OCI-LY3 (cell line): ENCODE results near the gene GGA2.
"Not testable (repeated sequence)": the region's sequence is repeated elsewhere in the genome, so short reads cannot be mapped to it uniquely, and the experiment has no call there.

ENCODE experiments used
- H2AFZ ChIP-seq: fragments of 200-600, 300-600 bp; shearing (Covaris generic); 2 replicates; pipeline ENCODE4 v1.6.0; 2014; ENCODE audit warnings: antibody characterized with exemption, low read depth, low read length
- H3K27ac ChIP-seq: fragments of 200-600, 300-600 bp; sonication (generic); 2 replicates; pipeline ENCODE4 v1.5.1; 2014; ENCODE audit warnings: mild to moderate bottlenecking, low read length, moderate library complexity, mixed read lengths
- H3K27me3 ChIP-seq: fragments of 200-600, 300-600 bp; sonication (generic); 2 replicates; pipeline ENCODE4 v1.6.1; 2014; ENCODE audit warnings: low read depth, low read length, mixed read lengths
- H3K36me3 ChIP-seq: fragments of 200-600, 300-600 bp; sonication (generic); replicated peaks from 2 replicates; pipeline ENCODE3; 2014; ENCODE audit warnings: low read depth, low read length, mixed read lengths
- H3K4me1 ChIP-seq: fragments of 300-600, 200-600 bp; sonication (generic); 2 replicates; pipeline ENCODE4 v1.6.1; 2014; ENCODE audit warnings: low read length, mixed read lengths
- H3K4me2 ChIP-seq: fragments of 200-600, 300-600 bp; sonication (generic); 2 replicates; pipeline ENCODE4 v1.6.1; 2014; ENCODE audit warnings: low read length, mixed read lengths
- H3K4me3 ChIP-seq: fragments of 300-600, 200-600 bp; sonication (generic); 2 replicates; pipeline ENCODE4 v1.5.1; 2014; ENCODE audit warnings: antibody characterized with exemption, mild to moderate bottlenecking, low read length, moderate library complexity
- H3K79me2 ChIP-seq: fragments of 300-600, 200-600 bp; shearing (Covaris generic); 2 replicates; pipeline ENCODE4 v1.6.1; 2014; ENCODE audit warnings: mild to moderate bottlenecking, low read length, mixed read lengths
- H3K9ac ChIP-seq: fragments of 300-600, 200-600 bp; shearing (Covaris generic); 2 replicates; pipeline ENCODE4 v1.6.0; 2014; ENCODE audit warnings: mild to moderate bottlenecking, low read length, moderate library complexity
- H3K9me3 ChIP-seq: fragments of 200-600, 300-600 bp; shearing (Covaris generic); 2 replicates; pipeline ENCODE4 v1.6.1; 2014; ENCODE audit warnings: low read length, mixed read lengths; ENCODE audit not compliant: insufficient read depth
- H4K20me1 ChIP-seq: fragments of 200-600, 300-600 bp; sonication (generic); 2 replicates; pipeline ENCODE4 v1.6.1; 2016; ENCODE audit warnings: low read length, mixed read lengths; ENCODE audit not compliant: insufficient read depth
- CTCF ChIP-seq: fragments of 200-600, 300-600 bp; sonication (generic); IDR thresholded peaks from 2 replicates; pipeline ENCODE4 v1.5.1; 2014; ENCODE audit warnings: antibody characterized with exemption, low read length, low read depth
- EZH2phosphoT487 ChIP-seq: fragments of 200-600 bp; shearing (Covaris generic); IDR thresholded peaks from 2 replicates; pipeline ENCODE4 v1.6.1; 2018; ENCODE audit warnings: antibody characterized with exemption, mixed run types, low read depth

The GGA2 gene

GRCh38 chr16:23453338-23454052 lies 56.8 kb downstream of the GGA2 start:
- Histone ChIP-seq H3K27ac (no peak overlapping the region), H3K9ac (no peak overlapping the region)

DNA sequence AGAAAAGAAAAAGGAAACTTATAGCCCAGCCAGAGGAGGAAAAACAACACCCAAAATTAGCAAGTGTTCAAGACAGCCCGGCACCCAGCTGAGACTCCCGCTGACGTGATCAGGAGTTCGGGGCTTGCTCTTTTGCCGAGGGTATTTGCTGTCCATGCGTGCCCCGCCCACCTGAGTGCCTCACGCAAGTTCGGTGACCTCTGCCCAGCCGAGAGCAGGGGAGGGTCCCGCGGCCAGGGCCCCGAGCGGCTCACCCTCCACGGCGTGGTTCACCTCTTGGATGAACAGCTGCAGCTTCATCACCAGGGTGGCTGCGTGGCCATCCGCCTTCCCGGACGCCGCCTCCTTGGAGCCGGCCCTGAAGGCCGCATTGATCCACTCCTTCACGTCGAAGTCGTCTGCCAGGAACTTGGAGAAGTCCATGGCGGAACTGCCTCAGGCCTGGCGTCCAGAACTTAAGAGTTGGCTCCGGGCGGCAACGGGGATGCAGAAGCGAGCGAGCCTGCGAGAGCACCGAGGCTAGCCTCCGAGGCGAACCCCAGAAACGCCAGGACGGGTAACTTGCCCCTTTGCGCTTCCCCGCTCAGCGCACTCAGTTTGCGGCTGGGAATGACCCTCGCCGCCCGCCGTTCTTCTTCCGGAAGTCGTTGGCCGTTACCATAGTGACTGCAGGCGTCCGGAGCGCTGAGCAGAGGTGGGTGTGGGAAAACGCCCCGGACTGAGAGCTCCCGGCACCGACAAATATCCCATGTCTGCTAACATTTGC lies 57.5 kb downstream of the GGA2 start, which contains the start of gene COG7:
COG7 (minus strand) TSS at position 618 of the 766 bp plus-strand sequence; CDS start at position 423, 195 bp downstream.
- TF ChIP-seq CTCF (no peak), EZH2phosphoT487 (no peak)
- Histone ChIP-seq H2AFZ (peak within 1 kb of the TSS; percentile 92), H3K4me2 (peak within 1 kb of the TSS; percentile 87), H3K9ac (peak within 1 kb of the TSS; percentile 79), H4K20me1 (no peaks in the 10 kb centered on the region), H3K27ac (peak within 1 kb of the TSS; percentile 36), H3K4me3 (peak within 1 kb of the TSS; percentile 88), H3K79me2 (peaks cover 7% of the 10 kb centered on the region; the same call in 1 of the 2 replicates), H3K9me3 (no peaks in the 10 kb centered on the region), H3K36me3 (no peaks in the 10 kb centered on the region), H3K27me3 (no peaks in the 10 kb centered on the region), H3K4me1 (peaks cover 7% of the 10 kb centered on the region)

More at GRCh38 chr16:23453338-23454052, 56.8 kb downstream of the GGA2 start:
- Histone ChIP-seq H3K4me3 (peak overlapping the region; percentile 88), H3K4me2 (peak overlapping the region; percentile 87), H3K9me3 (no peaks in the 10 kb centered on the region), H2AFZ (peak overlapping the region; percentile 72; the same call in 1 of the 2 replicates), H3K27me3 (no peaks in the 10 kb centered on the region), H3K36me3 (no peaks in the 10 kb centered on the region), H3K4me1 (peaks cover 7% of the 10 kb centered on the region), H4K20me1 (no peaks in the 10 kb centered on the region), H3K79me2 (peaks cover 7% of the 10 kb centered on the region; the same call in 1 of the 2 replicates)
- no peak for TF ChIP-seq CTCF
- TF ChIP-seq EZH2phosphoT487, result no peak

GRCh38 chr16:23452221-23452571 lies 58.1 kb downstream of the GGA2 start:
- Histone ChIP-seq H3K4me2 (peak overlapping the region; percentile 87), H3K9me3 (no peaks in the 10 kb centered on the region), H4K20me1 (no peaks in the 10 kb centered on the region), H3K27me3 (no peaks in the 10 kb centered on the region), H2AFZ (peak overlapping the region; percentile 92; the same call in 1 of the 2 replicates), H3K9ac (peak overlapping the region; percentile 79), H3K36me3 (no peaks in the 10 kb centered on the region), H3K27ac (no peak overlapping the region), H3K4me1 (peaks cover 7% of the 10 kb centered on the region), H3K4me3 (peak overlapping the region; percentile 88), H3K79me2 (peaks cover 7% of the 10 kb centered on the region; the same call in 1 of the 2 replicates)
- TF ChIP-seq EZH2phosphoT487 (no peak), CTCF (no peak)

DNA sequence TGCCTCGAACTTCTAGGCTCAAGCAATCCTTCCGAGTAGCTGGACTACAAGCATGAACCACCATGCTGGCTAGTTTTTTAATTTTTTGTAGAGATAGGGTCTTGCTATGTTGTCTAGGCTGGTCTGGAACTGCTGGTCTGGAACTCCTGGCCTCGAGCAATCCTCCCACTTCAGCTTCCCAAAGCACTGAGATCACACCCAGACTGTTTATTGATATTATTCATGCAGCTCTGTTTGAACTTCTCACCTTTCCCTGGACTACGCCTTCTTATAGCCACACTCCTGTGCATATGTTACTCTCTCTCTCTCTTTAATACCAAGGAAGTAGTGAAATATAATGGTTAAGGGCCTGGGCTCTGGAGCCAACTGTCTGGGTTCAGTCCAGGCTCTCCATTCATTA lies 61.9 kb downstream of the GGA2 start:
- no peaks in the 10 kb centered on the region for H4K20me1 ChIP-seq
- H3K27ac ChIP-seq, result no peak overlapping the region
- H3K27me3 ChIP-seq, result no peaks in the 10 kb centered on the region
- no peak overlapping the region for H3K4me2 ChIP-seq
- H3K9me3 ChIP-seq, result no peaks in the 10 kb centered on the region
- H3K36me3 ChIP-seq, result peaks cover 6% of the 10 kb centered on the region
- H3K9ac ChIP-seq, result no peak overlapping the region
- H3K4me1 ChIP-seq, result peaks cover 7% of the 10 kb centered on the region
- no peak for TF ChIP-seq CTCF
- no peak for TF ChIP-seq EZH2phosphoT487
- no peak overlapping the region for H3K4me3 ChIP-seq
- no peak overlapping the region for H2AFZ ChIP-seq
- H3K79me2 ChIP-seq, result peaks cover 7% of the 10 kb centered on the region; the same call in 1 of the 2 replicates

GRCh38 chr16:23437542-23437941 lies 72.8 kb downstream of the GGA2 start:
- H3K79me2 ChIP-seq, H3K9me3 ChIP-seq, H3K4me1 ChIP-seq, H3K27ac ChIP-seq, H3K9ac ChIP-seq, H2AFZ ChIP-seq, H3K4me2 ChIP-seq, H3K4me3 ChIP-seq, H4K20me1 ChIP-seq, H3K27me3 ChIP-seq: not testable (repeated sequence)
- H3K36me3 ChIP-seq, result peaks cover 16% of the 10 kb centered on the region
